HCT116 (cell line): ENCODE results near the gene BCR. TPM values are rescaled to one million over a fixed set of nuclear protein-coding genes. Genes with fewer than 3 reads are reported as not detected.

Experiments used
- ATAC-seq: fragments of 200-7000 bp; cut with Tn5 transposase; 2 replicates; pipeline ENCODE4 v1.9.1; 2020; ENCODE audit warnings: mild to moderate bottlenecking, moderate library complexity
- BruUV-seq: library from RNA; stranded (reverse); fragments of 400-500 nt; replicated peaks from 2 replicates; lab custom pipeline; 2021; lab: Mats Ljungman, UMichigan
- CTCF ChIA-PET: fragments of 300-600 bp; sonication (Branson Sonifier 250); formaldehyde crosslinking; loops from one replicate; lab custom pipeline; 2021; ENCODE audit warnings: antibody characterized with exemption; lab: Charles Lee
- POLR2A ChIA-PET: fragments of 300-600, 350-600 bp; sonication (Branson Sonifier 250); formaldehyde crosslinking; loops from one replicate; lab custom pipeline; 2021; ENCODE audit warnings: antibody characterized with exemption; lab: Charles Lee
- RAD21 ChIA-PET, 2 experiments: fragments of 300-600 bp; sonication (Branson Sonifier 250); formaldehyde crosslinking; loops; one replicate each; lab custom pipeline; 2023; ENCODE audit warnings: low total read pairs in 2 of 2; ENCODE audit not compliant: uncharacterized antibody in 2 of 2, unreplicated experiment in 2 of 2, low non-redundant PET in 1 of 2; lab: Charles Lee
- DNase-seq: peaks from one replicate; pipeline ENCODE4 v3.0.0-alpha.2; 2010; ENCODE audit warnings: low read depth, low spot score
- H2AFZ ChIP-seq: fragments of 200-600 bp; shearing (Covaris generic), sonication (generic); 2 replicates; pipeline ENCODE4 v1.6.1; 2017; ENCODE audit warnings: low read depth, mixed run types, mixed read lengths, antibody characterized with exemption, low read length; ENCODE audit not compliant: poor library complexity, severe bottlenecking
- H3K27ac ChIP-seq: 2 replicates; pipeline ENCODE4 v1.5.1; 2012; ENCODE audit warnings: low read depth, low read length
- H3K27me3 ChIP-seq: fragments of 200-600 bp; sonication (generic); 2 replicates; pipeline ENCODE4 v1.6.1; 2016; ENCODE audit warnings: mixed run types, low read length, mixed read lengths; ENCODE audit not compliant: insufficient read depth
- H3K36me3 ChIP-seq, 2 experiments: fragments of 200-500 bp in 1 of 2; fragments of 200-600 bp in 1 of 2; sonication (Bioruptor generic) in 1 of 2; sonication (generic) in 1 of 2; 2 replicates each; pipeline versions ENCODE4 v1.5.1 to v1.6.1; 2014 to 2016; ENCODE audit warnings: low read length in 2 of 2, inconsistent platforms in 1 of 2, mixed read lengths in 1 of 2, mixed run types in 1 of 2; ENCODE audit not compliant: insufficient read depth in 2 of 2, control insufficient read depth in 1 of 2
- H3K4me1 ChIP-seq, 2 experiments: fragments of 200-600 bp in 1 of 2; sonication (generic) in 1 of 2; 2 replicates each; pipeline versions ENCODE4 v1.5.1 to v1.6.1; 2012 to 2017; ENCODE audit warnings: low read length in 2 of 2, inconsistent platforms in 1 of 2, mild to moderate bottlenecking in 1 of 2, mixed read lengths in 1 of 2, mixed run types in 1 of 2, moderate library complexity in 1 of 2; ENCODE audit not compliant: insufficient read depth in 2 of 2, control insufficient read depth in 1 of 2
- H3K4me2 ChIP-seq: fragments of 200-600 bp; sonication (generic); 2 replicates; pipeline ENCODE4 v1.6.1; 2017; ENCODE audit warnings: mixed run types, low read length, mixed read lengths
- H3K4me3 ChIP-seq, 2 experiments: fragments of 200-600 bp in 1 of 2; sonication (generic) in 1 of 2; replicated peaks in 1 of 2; 2 replicates each; pipeline ENCODE4 v1.5.1; 2011 to 2016; ENCODE audit warnings: low read length in 2 of 2, control low read depth in 1 of 2, low read depth in 1 of 2, mild to moderate bottlenecking in 1 of 2, mixed read lengths in 1 of 2, mixed run types in 1 of 2
- H3K79me2 ChIP-seq: fragments of 200-600 bp; sonication (generic); 2 replicates; pipeline ENCODE4 v1.6.1; 2017; ENCODE audit warnings: mild to moderate bottlenecking, mixed run types, low read length, moderate library complexity, mixed read lengths; ENCODE audit not compliant: insufficient read depth
- H3K9ac ChIP-seq: fragments of 200-600 bp; sonication (generic); 2 replicates; pipeline ENCODE4 v1.6.1; 2016; ENCODE audit warnings: low read length, mixed read lengths
- H3K9me2 ChIP-seq: fragments of 200-600 bp; sonication (generic), shearing (Covaris generic); 2 replicates; pipeline ENCODE4 v1.6.1; 2017; ENCODE audit warnings: mixed run types, mild to moderate bottlenecking, moderate library complexity; ENCODE audit not compliant: insufficient read depth
- H3K9me3 ChIP-seq, 2 experiments: fragments of 200-500 bp in 1 of 2; fragments of 200-600 bp in 1 of 2; sonication (Bioruptor generic) in 1 of 2; sonication (generic) in 1 of 2; 2 replicates each; pipeline ENCODE4 v1.6.1; 2014 to 2017; ENCODE audit warnings: low read length in 2 of 2, mixed read lengths in 2 of 2, inconsistent platforms in 1 of 2, low read depth in 1 of 2, mild to moderate bottlenecking in 1 of 2, mixed run types in 1 of 2, moderate library complexity in 1 of 2; ENCODE audit not compliant: control insufficient read depth in 1 of 2, insufficient read depth in 1 of 2
- H4K20me1 ChIP-seq: fragments of 200-600 bp; sonication (generic), shearing (Covaris generic); 2 replicates; pipeline ENCODE4 v1.6.1; 2017; ENCODE audit warnings: mixed run types, mild to moderate bottlenecking, moderate library complexity; ENCODE audit not compliant: insufficient read depth
- ATF3 ChIP-seq: IDR thresholded peaks from 2 replicates; pipeline ENCODE4 v1.6.1; 2012
- CEBPB ChIP-seq: IDR thresholded peaks from 2 replicates; pipeline ENCODE4 v1.6.1; 2012; ENCODE audit warnings: low read depth
- CTCF ChIP-seq, 3 experiments: fragments of 200-600 bp in 1 of 3; sonication (generic) in 1 of 3; IDR thresholded peaks in 2 of 3; conservative IDR thresholded peaks in 1 of 3; 2 replicates each; pipeline ENCODE4 v1.5.1; 2012 to 2017; ENCODE audit warnings: low read depth in 2 of 3, low read length in 2 of 3, antibody characterized with exemption in 1 of 3, borderline replicate concordance in 1 of 3, control low read depth in 1 of 3, mild to moderate bottlenecking in 1 of 3, mixed read lengths in 1 of 3, mixed run types in 1 of 3, moderate library complexity in 1 of 3; ENCODE audit not compliant: insufficient read depth in 1 of 3
- EGR1 ChIP-seq: IDR thresholded peaks from 2 replicates; pipeline ENCODE4 v1.6.1; 2012; ENCODE audit warnings: low read depth
- ELF1 ChIP-seq: IDR thresholded peaks from 2 replicates; pipeline ENCODE4 v1.6.1; 2012; ENCODE audit warnings: low read depth, borderline replicate concordance
- EZH2phosphoT487 ChIP-seq: fragments of 200-600 bp; IDR thresholded peaks from 2 replicates; pipeline ENCODE4 v1.6.1; 2018; ENCODE audit warnings: antibody characterized with exemption, borderline replicate concordance
- JUND ChIP-seq: IDR thresholded peaks from 2 replicates; pipeline ENCODE4 v1.6.1; 2012
- POLR2A ChIP-seq: IDR thresholded peaks from 2 replicates; pipeline ENCODE4 v1.7.0; 2011; ENCODE audit warnings: borderline replicate concordance; ENCODE audit not compliant: insufficient read depth, insufficient read length; ENCODE audit errors: extremely low read depth
- REST ChIP-seq: IDR thresholded peaks from 2 replicates; pipeline ENCODE4 v1.6.1; 2012; ENCODE audit warnings: low read depth
- SRF ChIP-seq: IDR thresholded peaks from 2 replicates; pipeline ENCODE4 v1.6.1; 2012; ENCODE audit warnings: low read depth
- ZBTB33 ChIP-seq: IDR thresholded peaks from 2 replicates; pipeline ENCODE4 v1.6.1; 2011; ENCODE audit warnings: mild to moderate bottlenecking, low read length, moderate library complexity; ENCODE audit not compliant: insufficient replicate concordance; ENCODE audit errors: extremely low read depth
- ZFX ChIP-seq: fragments of 450-650 bp; IDR thresholded peaks from 2 replicates; pipeline ENCODE4 v1.6.1; 2017
- ZNF274 ChIP-seq: fragments of 200-500 bp; sonication (Bioruptor generic); IDR thresholded peaks from 2 replicates; pipeline ENCODE4 v1.6.1; 2014; ENCODE audit warnings: mild to moderate bottlenecking, low read depth, low read length, inconsistent platforms
- intact Hi-C: fragments of 100-400 bp; cut with micrococcal nuclease; formaldehyde crosslinking; loops from 2 replicates; pipeline ENCODE4 v1.10.0; 2022
- total RNA-seq: library from RNA; stranded (reverse); gene quantifications from one replicate; pipeline ENCODE4 v1.2.1, GENCODE V29; 2021; ENCODE audit not compliant: unreplicated experiment

The BCR gene
- total RNA-seq, 1 experiment from 2014 or later, result 39.7 TPM

GRCh38 chr22:23197836-23198235 is 17.5 kb downstream of the BCR start:
- no peak overlapping the region for H2AFZ ChIP-seq
- H4K20me1 ChIP-seq, result peaks cover 5% of the 10 kb centered on the region; the same call in 1 of the 2 replicates
- H3K36me3 ChIP-seq, result peaks cover 0 to 2% of the 10 kb centered on the region in 2 experiments; a peak in 1 of 4 replicates
- no peak overlapping the region for H3K9ac ChIP-seq
- ATAC-seq (no peak), DNase-seq (no peak)
- intact Hi-C loops, result no loop called here
- POLR2A ChIA-PET, result no interaction called here
- no peaks in the 10 kb centered on the region for H3K9me2 ChIP-seq
- no peaks in the 10 kb centered on the region for H3K9me3 ChIP-seq
- no TSS peak for BruUV-seq
- H3K4me3 ChIP-seq, result no peak overlapping the region
- no peak overlapping the region for H3K4me2 ChIP-seq
- H3K4me1 ChIP-seq, result peaks cover 3 to 13% of the 10 kb centered on the region in 2 experiments; a peak in 2 of 4 replicates
- H3K27me3 ChIP-seq, result no peaks in the 10 kb centered on the region
- CTCF ChIA-PET, result no interaction called here
- no peak for TF ChIP-seq EGR1
- no peak for TF ChIP-seq ELF1
- TF ChIP-seq JUND, result no peak
- TF ChIP-seq ZBTB33, result no peak
- TF ChIP-seq POLR2A, result no peak
- no peak for TF ChIP-seq EZH2phosphoT487
- TF ChIP-seq ATF3, result no peak
- no peak for TF ChIP-seq CEBPB
- TF ChIP-seq SRF, result no peak
- no peak overlapping the region for H3K27ac ChIP-seq
- H3K79me2 ChIP-seq, result peaks cover 96% of the 10 kb centered on the region
- RAD21 ChIA-PET, result no interaction called here

- Histone ChIP-seq H3K9me2 (no peaks in the 10 kb centered on the region), H3K27me3 (no peaks in the 10 kb centered on the region), H3K9ac (no peak overlapping the region), H3K9me3 (no peaks in the 10 kb centered on the region), H3K4me1 (peaks cover 0 to 6% of the 10 kb centered on the region in 2 experiments; a peak in 1 of 4 replicates), H4K20me1 (peaks cover 5% of the 10 kb centered on the region; the same call in 1 of the 2 replicates), H3K27ac (no peak overlapping the region), H3K79me2 (peaks cover 96% of the 10 kb centered on the region), H2AFZ (no peak overlapping the region), H3K4me3 (no peak overlapping the region), H3K36me3 (no peaks in the 10 kb centered on the region; a peak in 1 of 4 replicates), H3K4me2 (no peak overlapping the region)
- intact Hi-C loops, result no loop called here
- POLR2A ChIA-PET, result no interaction called here
- CTCF ChIA-PET, result no interaction called here
- DNase-seq (no peak), ATAC-seq (no peak)
- RAD21 ChIA-PET, result no interaction called here
- TF ChIP-seq REST, result no peak
- TF ChIP-seq ZNF274, result no peak
- no peak for TF ChIP-seq CTCF (IDR thresholded peaks at IDR 0.05 in 2 of 3, conservative IDR thresholded peaks at IDR 0.05 in 1 of 3; ENCODE audit: borderline replicate concordance in 1 of 3, insufficient read depth in 1 of 3, low read depth in 2 of 3, low read length in 2 of 3)
- TF ChIP-seq ZFX, result no peak
- no peak for TF ChIP-seq CEBPB
- no TSS peak for BruUV-seq
These were observed 18.9 kb downstream of the BCR start for GRCh38 chr22:23199159-23199558.
